Osteoblast (primary cell): ENCODE measurements around the gene SFTA2. TPM values are rescaled to one million over a fixed set of nuclear protein-coding genes. Genes with fewer than 3 reads are reported as not detected.

ENCODE experiments used
- DNase-seq: peaks from one replicate; pipeline ENCODE4 v3.0.0; 2011; ENCODE audit warnings: low spot score, mixed read lengths; ENCODE audit not compliant: insufficient read length; ENCODE audit errors: missing footprints
- H2AFZ ChIP-seq: 2 replicates; pipeline ENCODE4 v1.6.0; 2011; ENCODE audit warnings: mild to moderate bottlenecking, low read length
- H3K27ac ChIP-seq: 2 replicates; pipeline ENCODE4 v1.5.1; 2011; ENCODE audit warnings: mild to moderate bottlenecking, low read depth, low read length, moderate library complexity
- H3K27me3 ChIP-seq: 2 replicates; pipeline ENCODE4 v1.6.0; 2012; ENCODE audit warnings: mild to moderate bottlenecking, control low read depth, inconsistent platforms, low read length, moderate library complexity; ENCODE audit not compliant: insufficient read depth
- H3K36me3 ChIP-seq: 2 replicates; pipeline ENCODE4 v1.5.1; 2011; ENCODE audit warnings: mild to moderate bottlenecking, low read length, control low read depth, moderate library complexity; ENCODE audit not compliant: insufficient read depth
- H3K4me1 ChIP-seq: 2 replicates; pipeline ENCODE4 v1.5.1; 2011; ENCODE audit warnings: mild to moderate bottlenecking, low read length, control low read depth, moderate library complexity; ENCODE audit not compliant: insufficient read depth
- H3K4me2 ChIP-seq: 2 replicates; pipeline ENCODE4 v1.6.0; 2011; ENCODE audit warnings: mild to moderate bottlenecking, low read length; ENCODE audit not compliant: insufficient read depth
- H3K4me3 ChIP-seq: fragments of 200-600 bp; sonication (generic); 3 replicates; pipeline ENCODE4 v1.5.1; 2012; ENCODE audit warnings: mild to moderate bottlenecking, low read length, inconsistent platforms; ENCODE audit not compliant: insufficient read depth
- H3K79me2 ChIP-seq: 2 replicates; pipeline ENCODE4 v1.6.0; 2012; ENCODE audit warnings: mild to moderate bottlenecking, low read length, control low read depth, inconsistent platforms; ENCODE audit not compliant: insufficient read depth
- H3K9me3 ChIP-seq: 2 replicates; pipeline ENCODE4 v1.5.1; 2011; ENCODE audit warnings: low read depth, low read length, control low read depth
- H4K20me1 ChIP-seq: 2 replicates; pipeline ENCODE4 v1.6.0; 2012; ENCODE audit warnings: mild to moderate bottlenecking, low read length, control low read depth; ENCODE audit not compliant: insufficient read depth
- CTCF ChIP-seq: IDR thresholded peaks from 2 replicates; pipeline ENCODE4 v1.5.1; 2011; ENCODE audit warnings: mild to moderate bottlenecking, low read depth, low read length, moderate library complexity; ENCODE audit errors: extremely low read depth
- total RNA-seq: library from RNA; depleted of rRNA; stranded (reverse); fragments of >200 nt; gene quantifications from 2 replicates; pipeline ENCODE4 v1.2.3, GENCODE V29; 2012

SFTA2 gene
- total RNA-seq, 1 donor, result not detected

GRCh38 chr6:30915591-30915946 is 16.4 kb downstream of the SFTA2 start:
- DNase-seq, result peak; percentile 98
- Histone ChIP-seq H4K20me1 (no peaks in the 10 kb centered on the region), H3K4me1 (peaks cover 19% of the 10 kb centered on the region), H3K36me3 (peaks cover 56% of the 10 kb centered on the region), H3K27ac (peak overlapping the region; percentile 15), H3K4me3 (no peak overlapping the region), H3K4me2 (no peak overlapping the region), H3K27me3 (no peaks in the 10 kb centered on the region), H3K79me2 (no peaks in the 10 kb centered on the region), H2AFZ (peak overlapping the region; percentile 42), H3K9me3 (no peaks in the 10 kb centered on the region)
- TF ChIP-seq CTCF, result peak; percentile 72

- Histone ChIP-seq H3K79me2 (no peaks in the 10 kb centered on the region), H4K20me1 (no peaks in the 10 kb centered on the region), H3K4me1 (peaks cover 19% of the 10 kb centered on the region), H3K27me3 (no peaks in the 10 kb centered on the region), H3K4me2 (peak overlapping the region; percentile 91), H3K9me3 (no peaks in the 10 kb centered on the region), H3K36me3 (peaks cover 56% of the 10 kb centered on the region), H3K27ac (peak overlapping the region; percentile 68), H2AFZ (peak overlapping the region; percentile 81), H3K4me3 (peak overlapping the region; percentile 71)
- TF ChIP-seq CTCF, result no peak
- peak; percentile 52 for DNase-seq
Observed at GRCh38 chr6:30914854-30915590, 16.9 kb downstream of the SFTA2 start.

GRCh38 chr6:30914076-30914853 is 17.7 kb downstream of the SFTA2 start, which contains the start of gene VARS2:
VARS2 (plus strand) TSS chr6:30914238; CDS start chr6:30914837, 599 bp downstream.
- no peaks in the 10 kb centered on the region for H3K27me3 ChIP-seq
- peaks cover 53% of the 10 kb centered on the region for H3K36me3 ChIP-seq
- peak; percentile 30 for TF ChIP-seq CTCF
- peak within 1 kb of the TSS; percentile 91 for H3K4me2 ChIP-seq
- peak within 1 kb of the TSS; percentile 71 for H3K4me3 ChIP-seq
- peak; percentile 99 for DNase-seq
- no peaks in the 10 kb centered on the region for H3K9me3 ChIP-seq
- H3K4me1 ChIP-seq, result peaks cover 20% of the 10 kb centered on the region
- peak within 1 kb of the TSS; percentile 68 for H3K27ac ChIP-seq
- H2AFZ ChIP-seq, result peak within 1 kb of the TSS; percentile 86
- H4K20me1 ChIP-seq, result peaks cover 1% of the 10 kb centered on the region
- H3K79me2 ChIP-seq, result peaks cover 3% of the 10 kb centered on the region

GRCh38 chr6:30913721-30914075 is 18.3 kb downstream of the SFTA2 start:
- Histone ChIP-seq H3K9me3 (no peaks in the 10 kb centered on the region), H4K20me1 (peaks cover 3% of the 10 kb centered on the region), H3K36me3 (peaks cover 51% of the 10 kb centered on the region), H2AFZ (peak overlapping the region; percentile 86), H3K4me2 (peak overlapping the region; percentile 91), H3K4me1 (peaks cover 25% of the 10 kb centered on the region), H3K27me3 (no peaks in the 10 kb centered on the region), H3K79me2 (peaks cover 9% of the 10 kb centered on the region), H3K27ac (peak overlapping the region; percentile 32), H3K4me3 (peak overlapping the region; percentile 71)
- peak; percentile 34 for DNase-seq
- no peak for TF ChIP-seq CTCF
